GM15510 (cell line): ENCODE measurements around the gene YKT6.

Experiments used
- POLR2A ChIP-seq: IDR thresholded peaks from 3 replicates; pipeline ENCODE4 v1.6.1; 2011; ENCODE audit warnings: borderline replicate concordance; ENCODE audit not compliant: insufficient read length; ENCODE audit errors: extremely low read depth

Gene YKT6

GRCh38 chr7:44247868-44248651, 47.3 kb downstream of the YKT6 start:
- no peak for TF ChIP-seq POLR2A

GRCh38 chr7:44249639-44250234, 49.0 kb downstream of the YKT6 start:
- TF ChIP-seq POLR2A, result no peak

- no peak for TF ChIP-seq POLR2A
Measured at GRCh38 chr7:44251269-44251668, 50.5 kb downstream of the YKT6 start.

GRCh38 chr7:44251881-44252280, 51.1 kb downstream of the YKT6 start:
- TF ChIP-seq POLR2A, result no peak

- TF ChIP-seq POLR2A, result no peak
Measured at GRCh38 chr7:44256459-44256858, 55.7 kb downstream of the YKT6 start.

GRCh38 chr7:44257213-44257612, 56.4 kb downstream of the YKT6 start:
- no peak for TF ChIP-seq POLR2A

GRCh38 chr7:44257618-44258422, 57.0 kb downstream of the YKT6 start:
- peak; percentile 32 for TF ChIP-seq POLR2A

- no peak for TF ChIP-seq POLR2A
Measured at GRCh38 chr7:44258423-44258760, 57.6 kb downstream of the YKT6 start.

GRCh38 chr7:44258865-44259546, 58.2 kb downstream of the YKT6 start:
- no peak for TF ChIP-seq POLR2A

- TF ChIP-seq POLR2A, result no peak
Measured at GRCh38 chr7:44259547-44260457, 59.0 kb downstream of the YKT6 start.

GRCh38 chr7:44261240-44261639, 60.5 kb downstream of the YKT6 start:
- TF ChIP-seq POLR2A, result no peak

- no peak for TF ChIP-seq POLR2A
Measured at GRCh38 chr7:44262031-44262430, 61.3 kb downstream of the YKT6 start.

- no peak for TF ChIP-seq POLR2A
Measured at GRCh38 chr7:44263326-44264082, 62.7 kb downstream of the YKT6 start.
